Measurements from ENCODE around the gene SPACDR. TPM values are rescaled to one million over a fixed set of nuclear protein-coding genes. Genes with fewer than 3 reads are reported as not detected.

The SPACDR gene
- total and polyA plus RNA-seq, 9 of the 15 experiments (the other 6 are each of a cell fraction or from before 2014, with no cell fraction given) = 0.07 to 0.55 (median 0.14) TPM; not detected in 1

GRCh38 chr7:100427762-100428198 is 36.3 kb downstream of the SPACDR start (continued):
- TF ChIP-seq ZNF668 (CRISPR knock-in tag; IDR thresholded peaks at IDR 0.05) = peak; percentile 91
- TF ChIP-seq HDAC3 (IDR thresholded peaks at IDR 0.05; ENCODE audit: borderline replicate concordance, partially characterized antibody) = no peak
- no peak for TF ChIP-seq ZNF830 (CRISPR knock-in tag; IDR thresholded peaks at IDR 0.05)
- peak; percentile 72; the same call in 1 of the 2 replicates for TF ChIP-seq SMAD3 (CRISPR knock-in tag; conservative IDR thresholded peaks at IDR 0.05)
- no peak for TF ChIP-seq CCNT2 (IDR thresholded peaks at IDR 0.05; ENCODE audit: borderline replicate concordance, extremely low read depth, insufficient read length, low read depth, low read length)
- TF ChIP-seq ZNF436 (CRISPR knock-in tag; IDR thresholded peaks at IDR 0.05) = no peak
- TF ChIP-seq ETV6 (IDR thresholded peaks at IDR 0.05; ENCODE audit: borderline replicate concordance in 1 of 2, low read depth in 2 of 2, low read length in 1 of 2) = no peak
- 0 out of 2 replicates have a peak, but pooled peaks have one; percentile 90 for TF ChIP-seq ETV6 (CRISPR knock-in tag; IDR thresholded peaks at IDR 0.05; ENCODE audit: borderline replicate concordance)
- TF ChIP-seq ATF6 (CRISPR knock-in tag; IDR thresholded peaks at IDR 0.05) = no peak
- TF ChIP-seq AFF1 (IDR thresholded peaks at IDR 0.05; ENCODE audit: low read depth in 1 of 2, partially characterized antibody in 2 of 2) = no peak
- TF ChIP-seq SRF (CRISPR knock-in tag; IDR thresholded peaks at IDR 0.05) = no peak
- no peak; a peak in 1 of 4 replicates for TF ChIP-seq MAZ (CRISPR knock-in tag; conservative IDR thresholded peaks at IDR 0.05 in 1 of 2, IDR thresholded peaks at IDR 0.05 in 1 of 2)
- peak; percentile 72 for TF ChIP-seq ZBTB9 (CRISPR knock-in tag; IDR thresholded peaks at IDR 0.05)
- no peak for TF ChIP-seq MTA2 (IDR thresholded peaks at IDR 0.05; ENCODE audit: low read depth)
- no peak for TF ChIP-seq TFE3 (CRISPR knock-in tag; IDR thresholded peaks at IDR 0.05)
- no peak for TF ChIP-seq ZNF354B (CRISPR knock-in tag; IDR thresholded peaks at IDR 0.05)
- no peak for TF ChIP-seq ZBTB17 (CRISPR knock-in tag; IDR thresholded peaks at IDR 0.05)
- no peak for TF ChIP-seq CBX5 (IDR thresholded peaks at IDR 0.05; ENCODE audit: borderline replicate concordance, low read depth)

Data from K562 (cell line).